ENCODE measurements around the gene ERRFI1.

The ERRFI1 gene

DNA sequence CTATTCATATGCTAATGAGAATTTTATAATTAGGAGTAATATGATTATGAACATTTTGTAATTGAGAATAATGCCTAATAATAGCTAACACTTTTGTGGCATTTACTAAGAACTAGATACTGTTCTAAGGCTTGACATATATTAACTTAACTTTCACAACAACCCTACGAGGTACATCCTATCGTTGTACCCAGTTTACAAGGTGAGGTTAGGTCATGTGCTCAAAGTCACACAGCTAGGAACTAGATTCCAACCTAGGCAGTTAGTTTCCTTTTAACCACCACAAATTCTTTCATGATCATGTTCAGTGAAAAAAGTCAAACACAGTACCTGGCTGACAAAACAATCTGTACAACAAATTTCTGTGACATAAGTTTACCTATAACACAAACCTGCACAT lies 13.0 kb upstream of the ERRFI1 start:
- TF ChIP-seq POLR2AphosphoS5 (IDR thresholded peaks at IDR 0.05; ENCODE audit: low read depth, low read length), result no peak
- TF ChIP-seq TAF1 (IDR thresholded peaks at IDR 0.05; ENCODE audit: borderline replicate concordance, insufficient read depth, low read length), result no peak
- TF ChIP-seq FOXP2 (optimal IDR thresholded peaks at IDR 0.05; ENCODE audit: borderline replicate concordance, extremely low read depth, extremely low read length, insufficient read depth), result no peak
- TF ChIP-seq, protein P1, sequence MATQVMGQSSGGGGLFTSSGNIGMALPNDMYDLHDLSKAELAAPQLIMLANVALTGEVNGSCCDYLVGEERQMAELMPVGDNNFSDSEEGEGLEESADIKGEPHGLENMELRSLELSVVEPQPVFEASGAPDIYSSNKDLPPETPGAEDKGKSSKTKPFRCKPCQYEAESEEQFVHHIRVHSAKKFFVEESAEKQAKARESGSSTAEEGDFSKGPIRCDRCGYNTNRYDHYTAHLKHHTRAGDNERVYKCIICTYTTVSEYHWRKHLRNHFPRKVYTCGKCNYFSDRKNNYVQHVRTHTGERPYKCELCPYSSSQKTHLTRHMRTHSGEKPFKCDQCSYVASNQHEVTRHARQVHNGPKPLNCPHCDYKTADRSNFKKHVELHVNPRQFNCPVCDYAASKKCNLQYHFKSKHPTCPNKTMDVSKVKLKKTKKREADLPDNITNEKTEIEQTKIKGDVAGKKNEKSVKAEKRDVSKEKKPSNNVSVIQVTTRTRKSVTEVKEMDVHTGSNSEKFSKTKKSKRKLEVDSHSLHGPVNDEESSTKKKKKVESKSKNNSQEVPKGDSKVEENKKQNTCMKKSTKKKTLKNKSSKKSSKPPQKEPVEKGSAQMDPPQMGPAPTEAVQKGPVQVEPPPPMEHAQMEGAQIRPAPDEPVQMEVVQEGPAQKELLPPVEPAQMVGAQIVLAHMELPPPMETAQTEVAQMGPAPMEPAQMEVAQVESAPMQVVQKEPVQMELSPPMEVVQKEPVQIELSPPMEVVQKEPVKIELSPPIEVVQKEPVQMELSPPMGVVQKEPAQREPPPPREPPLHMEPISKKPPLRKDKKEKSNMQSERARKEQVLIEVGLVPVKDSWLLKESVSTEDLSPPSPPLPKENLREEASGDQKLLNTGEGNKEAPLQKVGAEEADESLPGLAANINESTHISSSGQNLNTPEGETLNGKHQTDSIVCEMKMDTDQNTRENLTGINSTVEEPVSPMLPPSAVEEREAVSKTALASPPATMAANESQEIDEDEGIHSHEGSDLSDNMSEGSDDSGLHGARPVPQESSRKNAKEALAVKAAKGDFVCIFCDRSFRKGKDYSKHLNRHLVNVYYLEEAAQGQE (IDR thresholded peaks at IDR 0.05; ENCODE audit: insufficient read depth in 1 of 2, low read depth in 2 of 2, low read length in 2 of 2), result no peak
- TF ChIP-seq SIN3A (IDR thresholded peaks at IDR 0.05; ENCODE audit: borderline replicate concordance, insufficient read depth, low read length), result no peak

DNA sequence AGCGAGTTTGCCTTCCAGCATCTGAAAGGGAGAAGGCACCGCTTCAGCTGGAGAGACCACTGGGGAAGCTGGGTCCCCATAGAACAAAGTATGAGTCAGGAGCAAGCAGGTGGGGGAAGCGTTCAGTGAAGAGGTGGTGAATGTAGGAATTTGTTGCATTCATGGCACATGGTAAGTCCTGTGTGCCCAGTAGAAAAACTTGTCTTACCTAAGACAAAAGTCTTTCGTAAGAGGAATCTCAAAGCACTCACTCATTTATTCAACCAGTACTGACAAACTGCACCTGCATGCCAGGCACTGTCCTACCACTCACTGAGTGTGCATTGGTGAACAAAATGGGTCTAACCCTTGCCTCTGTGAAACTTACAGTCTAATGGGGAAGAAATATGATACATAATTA lies 9.2 kb upstream of the ERRFI1 start:
- TF ChIP-seq FOXP2 (optimal IDR thresholded peaks at IDR 0.05; ENCODE audit: borderline replicate concordance, extremely low read depth, extremely low read length, insufficient read depth), result no peak
- no peak for TF ChIP-seq POLR2AphosphoS5 (IDR thresholded peaks at IDR 0.05; ENCODE audit: low read depth, low read length)
- TF ChIP-seq SIN3A (IDR thresholded peaks at IDR 0.05; ENCODE audit: borderline replicate concordance, insufficient read depth, low read length), result no peak
- TF ChIP-seq TAF1 (IDR thresholded peaks at IDR 0.05; ENCODE audit: borderline replicate concordance, insufficient read depth, low read length), result no peak
- TF ChIP-seq, protein P1 (IDR thresholded peaks at IDR 0.05; ENCODE audit: insufficient read depth in 1 of 2, low read depth in 2 of 2, low read length in 2 of 2), result no peak

DNA sequence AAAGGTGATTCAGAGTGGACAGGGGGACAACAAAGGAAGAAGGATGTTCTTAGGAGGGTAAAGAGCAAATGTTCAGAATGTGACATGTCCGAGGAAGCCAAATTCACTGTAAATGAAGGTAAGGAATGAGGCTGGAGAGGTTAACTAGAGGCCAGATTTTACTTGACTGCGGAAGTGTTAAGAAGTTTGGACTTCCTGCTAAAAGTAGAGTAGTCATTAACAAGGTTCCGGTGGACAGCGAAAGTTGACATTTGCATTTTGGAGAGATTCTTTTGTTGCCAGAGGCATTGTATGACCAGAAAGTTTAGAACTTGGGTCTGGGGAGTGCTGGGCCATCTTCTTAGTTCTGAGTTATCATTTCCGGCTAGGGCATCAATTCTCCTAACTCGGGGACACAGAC lies 7.2 kb upstream of the ERRFI1 start:
- TF ChIP-seq FOXP2 (optimal IDR thresholded peaks at IDR 0.05; ENCODE audit: borderline replicate concordance, extremely low read depth, extremely low read length, insufficient read depth), result no peak
- no peak for TF ChIP-seq SIN3A (IDR thresholded peaks at IDR 0.05; ENCODE audit: borderline replicate concordance, insufficient read depth, low read length)
- no peak for TF ChIP-seq POLR2AphosphoS5 (IDR thresholded peaks at IDR 0.05; ENCODE audit: low read depth, low read length)
- TF ChIP-seq, protein P1 (IDR thresholded peaks at IDR 0.05; ENCODE audit: insufficient read depth in 1 of 2, low read depth in 2 of 2, low read length in 2 of 2), result peak in 1 of 2 experiments; percentile 71; a peak in 1 of 4 replicates

DNA sequence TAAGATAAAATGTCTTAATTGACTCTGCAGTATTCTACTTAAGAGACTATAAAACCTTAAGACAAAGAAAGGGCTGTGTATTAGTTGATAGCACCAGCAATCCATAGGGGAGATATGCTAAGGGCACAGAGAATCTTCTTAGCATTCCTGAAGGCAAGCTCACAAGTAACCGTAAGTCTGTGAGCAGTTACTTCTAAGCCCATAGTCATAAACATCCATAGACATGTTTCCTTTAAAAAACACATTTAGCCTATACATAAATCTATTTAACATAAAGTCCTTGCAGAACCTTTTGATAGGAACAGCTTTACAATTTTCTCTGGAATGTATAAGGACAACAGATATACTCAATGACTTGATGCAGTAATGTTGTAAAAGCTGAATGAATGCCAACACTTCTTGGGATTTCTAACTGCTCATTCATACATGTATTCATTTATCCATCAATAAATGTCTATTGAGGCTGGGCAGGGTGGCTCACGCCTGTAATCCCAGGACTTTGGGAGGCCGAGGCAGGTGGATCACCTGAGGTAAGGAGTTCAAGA lies 6.3 kb upstream of the ERRFI1 start:
- TF ChIP-seq SIN3A (IDR thresholded peaks at IDR 0.05; ENCODE audit: borderline replicate concordance, insufficient read depth, low read length) (no peak), POLR2AphosphoS5 (IDR thresholded peaks at IDR 0.05; ENCODE audit: low read depth, low read length) (no peak)

DNA sequence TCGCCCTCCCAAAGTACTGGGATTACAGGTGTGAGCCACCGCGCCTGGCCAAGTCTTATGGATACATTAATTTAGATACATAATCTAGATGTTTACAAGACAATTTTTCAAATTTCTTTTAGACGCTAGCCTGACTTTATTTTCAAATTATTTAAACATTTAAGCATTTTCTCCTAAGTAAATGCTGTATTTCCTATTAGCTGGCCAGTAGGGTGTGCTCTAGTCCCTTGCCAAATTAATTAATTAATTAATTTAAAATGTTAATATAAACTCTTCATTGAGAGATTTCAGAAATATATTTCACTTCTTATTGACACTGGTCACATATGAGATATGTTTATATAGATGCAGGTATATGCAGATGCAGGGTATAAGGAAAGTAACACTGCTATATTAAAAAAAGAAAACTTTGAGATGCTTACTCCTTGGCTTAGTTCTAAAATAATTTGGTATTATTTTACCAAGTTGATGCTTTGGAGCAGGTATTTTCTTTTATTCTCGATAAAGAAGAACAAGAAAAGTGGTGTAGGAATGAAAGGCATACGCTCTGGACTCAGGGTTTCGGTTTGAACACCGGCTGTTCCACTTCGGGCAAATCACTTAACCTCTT lies 5.2 kb upstream of the ERRFI1 start:
- TF ChIP-seq POLR2AphosphoS5 (IDR thresholded peaks at IDR 0.05; ENCODE audit: low read depth, low read length), result no peak
- TF ChIP-seq, protein P1 (IDR thresholded peaks at IDR 0.05; ENCODE audit: insufficient read depth in 1 of 2, low read depth in 2 of 2, low read length in 2 of 2), result no peak
- no peak for TF ChIP-seq FOXP2 (optimal IDR thresholded peaks at IDR 0.05; ENCODE audit: borderline replicate concordance, extremely low read depth, extremely low read length, insufficient read depth)
- no peak for TF ChIP-seq TAF1 (IDR thresholded peaks at IDR 0.05; ENCODE audit: borderline replicate concordance, insufficient read depth, low read length)
- TF ChIP-seq SIN3A (IDR thresholded peaks at IDR 0.05; ENCODE audit: borderline replicate concordance, insufficient read depth, low read length), result no peak

Data from PFSK-1 (cell line).